Calu3 (cell line): ENCODE data around the gene PTPRN2. TPM values are rescaled to one million over a fixed set of nuclear protein-coding genes. Genes with fewer than 3 reads are reported as not detected.

Experiments used
- BruUV-seq: library from RNA; stranded (reverse); fragments of 400-500 nt; replicated peaks from 2 replicates; lab custom pipeline; 2021; lab: Mats Ljungman, UMichigan
- CTCF ChIA-PET: fragments of 300-600 bp; sonication (Branson Sonifier 250); formaldehyde crosslinking; loops from one replicate; lab custom pipeline; 2022; ENCODE audit warnings: antibody characterized with exemption; lab: Charles Lee
- DNase-seq: peaks from one replicate; pipeline ENCODE4 v3.0.0; 2022
- H3K27ac Mint-ChIP-seq: one replicate; pipeline ENCODE4 v1.8.0; 2022; ENCODE audit warnings: mixed read lengths; ENCODE audit not compliant: unreplicated experiment
- H3K27me3 Mint-ChIP-seq: one replicate; pipeline ENCODE4 v1.8.0; 2022; ENCODE audit warnings: mixed read lengths; ENCODE audit not compliant: unreplicated experiment
- H3K36me3 Mint-ChIP-seq: one replicate; pipeline ENCODE4 v1.8.0; 2022; ENCODE audit warnings: mild to moderate bottlenecking, moderate library complexity, mixed read lengths; ENCODE audit not compliant: insufficient read depth, unreplicated experiment
- H3K4me1 Mint-ChIP-seq: one replicate; pipeline ENCODE4 v1.8.0; 2022; ENCODE audit warnings: mild to moderate bottlenecking, low read depth, mixed read lengths; ENCODE audit not compliant: unreplicated experiment
- H3K4me3 Mint-ChIP-seq: one replicate; pipeline ENCODE4 v1.8.0; 2022; ENCODE audit warnings: mild to moderate bottlenecking, low read depth, moderate library complexity, mixed read lengths; ENCODE audit not compliant: unreplicated experiment
- H3K9me3 Mint-ChIP-seq: one replicate; pipeline ENCODE4 v1.8.0; 2022; ENCODE audit warnings: low read depth, mixed read lengths; ENCODE audit not compliant: unreplicated experiment
- intact Hi-C: fragments of 100-400 bp; cut with micrococcal nuclease; formaldehyde crosslinking; loops from one replicate; pipeline ENCODE4 v1.10.0; 2022; ENCODE audit not compliant: unreplicated experiment
- total RNA-seq: library from RNA; stranded (reverse); gene quantifications from 2 replicates; pipeline ENCODE4 v1.2.3, GENCODE V29; 2022
- TF ChIP-seq, protein P1 (sequence below): fragments of 200-600 bp; IDR thresholded peaks from one replicate; pipeline ENCODE4 v1.8.0; 2022; ENCODE audit warnings: antibody characterized with exemption; ENCODE audit not compliant: unreplicated experiment

PTPRN2 gene
- total RNA-seq, 1 experiment from 2014 or later: 2.0 TPM

DNA sequence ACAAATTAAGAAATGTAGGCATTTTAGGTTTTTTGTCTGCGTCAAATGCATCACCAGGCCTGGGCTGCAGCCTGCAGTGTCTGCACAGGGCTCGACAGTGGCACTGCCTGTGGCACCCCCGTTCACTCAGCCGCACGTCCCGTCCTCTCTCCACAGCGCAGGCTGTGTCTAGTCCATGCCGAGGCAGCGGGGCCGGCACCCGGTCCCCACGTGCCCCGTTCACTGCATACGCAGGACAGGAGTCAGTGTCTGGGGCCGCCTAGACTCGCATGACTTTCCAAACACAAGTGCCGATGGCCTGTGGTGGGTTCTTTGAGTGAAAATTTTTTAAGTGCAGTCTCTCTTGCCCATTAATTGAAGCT is 446.4 kb downstream of the PTPRN2 start:
- H3K27me3 Mint-ChIP-seq: no peaks in the 10 kb centered on the region
- H3K9me3 Mint-ChIP-seq: peaks cover 8% of the 10 kb centered on the region
- intact Hi-C loops: no loop called here
- no peak overlapping the region for H3K4me3 Mint-ChIP-seq
- no TSS peak for BruUV-seq
- TF ChIP-seq, protein P1, sequence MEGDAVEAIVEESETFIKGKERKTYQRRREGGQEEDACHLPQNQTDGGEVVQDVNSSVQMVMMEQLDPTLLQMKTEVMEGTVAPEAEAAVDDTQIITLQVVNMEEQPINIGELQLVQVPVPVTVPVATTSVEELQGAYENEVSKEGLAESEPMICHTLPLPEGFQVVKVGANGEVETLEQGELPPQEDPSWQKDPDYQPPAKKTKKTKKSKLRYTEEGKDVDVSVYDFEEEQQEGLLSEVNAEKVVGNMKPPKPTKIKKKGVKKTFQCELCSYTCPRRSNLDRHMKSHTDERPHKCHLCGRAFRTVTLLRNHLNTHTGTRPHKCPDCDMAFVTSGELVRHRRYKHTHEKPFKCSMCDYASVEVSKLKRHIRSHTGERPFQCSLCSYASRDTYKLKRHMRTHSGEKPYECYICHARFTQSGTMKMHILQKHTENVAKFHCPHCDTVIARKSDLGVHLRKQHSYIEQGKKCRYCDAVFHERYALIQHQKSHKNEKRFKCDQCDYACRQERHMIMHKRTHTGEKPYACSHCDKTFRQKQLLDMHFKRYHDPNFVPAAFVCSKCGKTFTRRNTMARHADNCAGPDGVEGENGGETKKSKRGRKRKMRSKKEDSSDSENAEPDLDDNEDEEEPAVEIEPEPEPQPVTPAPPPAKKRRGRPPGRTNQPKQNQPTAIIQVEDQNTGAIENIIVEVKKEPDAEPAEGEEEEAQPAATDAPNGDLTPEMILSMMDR: no peak
- no peaks in the 10 kb centered on the region for H3K4me1 Mint-ChIP-seq
- CTCF ChIA-PET: no interaction called here
- no peak overlapping the region for H3K27ac Mint-ChIP-seq
- peaks cover 9% of the 10 kb centered on the region for H3K36me3 Mint-ChIP-seq
- no peak for DNase-seq

DNA sequence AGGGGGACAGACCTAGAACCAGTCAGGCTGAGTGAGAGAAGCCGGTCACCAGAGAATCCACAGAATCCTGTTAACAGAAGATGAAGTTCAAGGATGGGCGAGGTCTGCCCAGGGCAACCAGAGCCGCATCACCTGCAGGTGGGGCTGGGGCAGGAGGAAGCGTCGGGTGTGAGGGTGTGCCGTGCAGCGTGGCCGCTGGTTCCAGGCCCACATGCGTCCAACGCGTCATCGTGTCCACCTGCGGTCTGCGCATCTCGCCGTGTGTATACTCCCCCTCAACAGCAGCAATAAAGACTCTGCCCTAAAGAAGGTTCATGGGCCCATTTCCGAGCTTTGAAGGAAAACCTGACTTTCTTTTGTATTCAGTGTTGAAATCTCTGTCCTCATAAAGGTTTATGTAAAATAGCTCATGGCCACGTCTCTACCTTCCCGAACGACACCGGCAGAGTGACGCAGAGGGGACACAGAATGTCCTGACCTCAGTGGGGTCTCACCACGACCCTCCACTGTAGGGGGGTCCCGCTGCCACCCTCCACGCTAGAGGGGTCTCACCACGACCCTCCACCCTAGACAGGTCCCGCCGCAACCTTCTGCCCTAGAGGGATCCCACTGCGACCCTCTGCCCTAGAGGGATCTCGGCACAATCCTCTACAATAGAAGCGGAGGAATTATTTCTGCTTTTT is 446.9 kb downstream of the PTPRN2 start:
- Mint-ChIP-seq H3K27ac (no peak overlapping the region), H3K27me3 (no peaks in the 10 kb centered on the region), H3K9me3 (peaks cover 6% of the 10 kb centered on the region), H3K4me3 (no peak overlapping the region), H3K36me3 (peaks cover 9% of the 10 kb centered on the region), H3K4me1 (no peaks in the 10 kb centered on the region)
- DNase-seq: no peak
- intact Hi-C loops: no loop called here
- CTCF ChIA-PET: no interaction called here
- TF ChIP-seq, protein P1: no peak
- no TSS peak for BruUV-seq

DNA sequence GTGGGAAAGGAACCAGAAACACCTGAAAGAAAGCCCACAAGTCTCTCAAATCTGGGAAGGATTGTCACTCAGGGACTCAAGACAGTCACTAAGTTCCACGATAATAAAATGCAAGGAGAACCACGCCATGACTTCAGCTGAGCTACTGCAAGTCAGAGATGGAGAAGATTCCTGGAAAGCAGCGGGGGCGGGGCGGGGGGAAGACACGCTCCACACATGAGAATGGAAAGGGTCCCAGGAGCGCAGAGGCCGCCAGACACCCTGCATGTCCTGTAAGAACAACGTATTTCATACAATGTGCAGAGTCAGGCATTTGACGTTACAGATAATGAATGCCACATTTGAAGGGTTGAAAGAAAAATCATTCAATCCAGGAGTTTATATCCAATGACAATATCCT is 448.1 kb downstream of the PTPRN2 start:
- H3K9me3 Mint-ChIP-seq: peaks cover 6% of the 10 kb centered on the region
- TF ChIP-seq, protein P1: no peak
- H3K36me3 Mint-ChIP-seq: peaks cover 9% of the 10 kb centered on the region
- intact Hi-C loops: no loop called here
- CTCF ChIA-PET: no interaction called here
- BruUV-seq: no TSS peak
- no peaks in the 10 kb centered on the region for H3K27me3 Mint-ChIP-seq
- H3K4me3 Mint-ChIP-seq: no peak overlapping the region
- H3K27ac Mint-ChIP-seq: no peak overlapping the region
- DNase-seq: no peak
- H3K4me1 Mint-ChIP-seq: no peaks in the 10 kb centered on the region

DNA sequence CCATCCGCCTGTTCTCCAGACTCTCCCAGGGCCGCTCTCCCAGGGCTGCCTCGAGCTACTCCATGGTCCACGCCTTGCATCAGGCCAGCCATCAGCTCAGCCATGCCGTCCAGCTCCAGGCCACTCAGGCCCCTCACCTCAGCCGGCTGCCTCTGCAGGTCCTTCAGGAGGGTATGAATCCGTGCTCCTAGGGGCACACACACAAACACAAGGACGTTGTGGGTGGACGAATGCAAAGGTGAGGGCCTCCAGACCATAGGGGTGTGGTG is 449.4 kb downstream of the PTPRN2 start:
- no TSS peak for BruUV-seq
- intact Hi-C loops: no loop called here
- Mint-ChIP-seq H3K27me3 (no peaks in the 10 kb centered on the region), H3K9me3 (peaks cover 6% of the 10 kb centered on the region), H3K27ac (no peak overlapping the region), H3K4me3 (no peak overlapping the region), H3K36me3 (peaks cover 8% of the 10 kb centered on the region), H3K4me1 (no peaks in the 10 kb centered on the region)
- TF ChIP-seq, protein P1: no peak
- no peak for DNase-seq
- CTCF ChIA-PET: no interaction called here
